Retinal pigment epithelial cell (primary cell): ENCODE data around the gene FXYD2.
"Not testable (repeated sequence)": the region's sequence is repeated elsewhere in the genome, so short reads cannot be mapped to it uniquely, and the experiment has no call there.

ENCODE experiments used
- DNase-seq: peaks from one replicate; pipeline ENCODE4 v3.0.0-alpha.2; 2010; ENCODE audit warnings: low read depth
- H3K4me3 ChIP-seq: 2 replicates; pipeline ENCODE4 v1.5.1; 2011; ENCODE audit warnings: mild to moderate bottlenecking, low read length, control low read depth, moderate library complexity
- CTCF ChIP-seq: conservative IDR thresholded peaks from 2 replicates; pipeline ENCODE4 v1.5.1; 2011; ENCODE audit warnings: low read depth, low read length, control low read depth, inconsistent platforms

FXYD2 gene

GRCh38 chr11:117870103-117870952 lies 45.8 kb upstream of the FXYD2 start:
- no peak for TF ChIP-seq CTCF
- no peak for DNase-seq
- H3K4me3 ChIP-seq = no peak overlapping the region

GRCh38 chr11:117869604-117870003 lies 45.1 kb upstream of the FXYD2 start:
- H3K4me3 ChIP-seq = no peak overlapping the region
- no peak for TF ChIP-seq CTCF
- no peak for DNase-seq

GRCh38 chr11:117868815-117869561 lies 44.4 kb upstream of the FXYD2 start:
- no peak for TF ChIP-seq CTCF
- H3K4me3 ChIP-seq = no peak overlapping the region
- DNase-seq = no peak

GRCh38 chr11:117868088-117868487 lies 43.5 kb upstream of the FXYD2 start:
- DNase-seq = no peak
- TF ChIP-seq CTCF = no peak

GRCh38 chr11:117866526-117866925 lies 42.0 kb upstream of the FXYD2 start:
- no peak for DNase-seq
- no peak overlapping the region for H3K4me3 ChIP-seq
- no peak for TF ChIP-seq CTCF

More at GRCh38 chr11:117868088-117868487, 43.5 kb upstream of the FXYD2 start:
- H3K4me3 ChIP-seq = no peak overlapping the region

GRCh38 chr11:117865546-117865945 lies 41.0 kb upstream of the FXYD2 start:
- H3K4me3 ChIP-seq = not testable (repeated sequence)

GRCh38 chr11:117863383-117863782 lies 38.8 kb upstream of the FXYD2 start:
- no peak for TF ChIP-seq CTCF
- H3K4me3 ChIP-seq = no peak overlapping the region
- DNase-seq = no peak

More at GRCh38 chr11:117865546-117865945, 41.0 kb upstream of the FXYD2 start:
- not testable (repeated sequence) for DNase-seq
